Spleen (tissue), 11 donors: ENCODE results near the gene TET2. TPM values are rescaled to one million over a fixed set of nuclear protein-coding genes. Genes with fewer than 3 reads are reported as not detected.

Experiments used
- DNase-seq: peaks from one replicate; pipeline ENCODE4 v3.0.0-alpha.2; 2020
- H3K27ac ChIP-seq, 8 donors: fragments of 200-600 bp; sonication (generic) in 7 of 8; 1 replicate in 4 of 8; 2 replicates in 4 of 8; pipeline versions ENCODE4 v1.5.0 to v1.8.0; 2016 to 2021; ENCODE audit warnings: inconsistent platforms in 4 of 8, mild to moderate bottlenecking in 4 of 8, moderate library complexity in 1 of 8
- H3K27me3 ChIP-seq, 7 donors: fragments of 200-600 bp; sonication (generic) in 6 of 7; replicated peaks in 1 of 7; 1 replicate in 4 of 7; 2 replicates in 3 of 7; pipeline versions ENCODE4 v1.5.0 to v1.8.0; 2016 to 2021; ENCODE audit warnings: inconsistent platforms in 3 of 7, mild to moderate bottlenecking in 1 of 7
- H3K36me3 ChIP-seq, 6 donors: fragments of 200-600 bp; sonication (generic) in 5 of 6; 1 replicate in 4 of 6; 2 replicates in 2 of 6; pipeline versions ENCODE4 v1.5.0 to v1.8.0; 2016 to 2021; ENCODE audit warnings: inconsistent platforms in 2 of 6
- H3K4me1 ChIP-seq, 6 donors: fragments of 200-600 bp; sonication (generic) in 5 of 6; 1 replicate in 3 of 6; 2 replicates in 3 of 6; pipeline versions ENCODE4 v1.5.0 to v1.8.0; 2016 to 2021; ENCODE audit warnings: inconsistent platforms in 3 of 6
- H3K4me3 ChIP-seq, 8 donors: fragments of 200-600 bp; sonication (generic) in 7 of 8; 1 replicate in 4 of 8; 2 replicates in 4 of 8; pipeline versions ENCODE4 v1.5.0 to v1.8.0; 2016 to 2021; ENCODE audit warnings: inconsistent platforms in 4 of 8, mild to moderate bottlenecking in 4 of 8, moderate library complexity in 2 of 8
- H3K9me3 ChIP-seq, 8 donors: fragments of 200-600 bp; sonication (generic) in 7 of 8; 1 replicate in 4 of 8; 2 replicates in 4 of 8; pipeline versions ENCODE4 v1.5.0 to v1.8.0; 2016 to 2021; ENCODE audit warnings: inconsistent platforms in 4 of 8
- POLR2A ChIP-seq, 3 donors: fragments of 450-650 bp; IDR thresholded peaks; one replicate each; pipeline ENCODE4 v1.5.1; 2017; ENCODE audit warnings: antibody characterized with exemption in 3 of 3, mild to moderate bottlenecking in 1 of 3
- POLR2AphosphoS5 ChIP-seq, 3 donors: sonication (generic); formaldehyde crosslinking; IDR thresholded peaks; one replicate each; pipeline ENCODE4 v1.5.1; 2017; ENCODE audit warnings: antibody characterized with exemption in 3 of 3
- WGBS, 5 donors: extraction: QIAGEN DNeasy Blood & Tissue Kit in 3 of 5; methylation state at CpG; one replicate each; pipeline versions ENCODE4 v1.1.5 to v1.1.7; 2013 to 2018; 5-methylcytosine and 5-hydroxymethylcytosine counted together
- intact Hi-C: fragments of 100-400 bp; cut with DNase I; formaldehyde crosslinking; loops from one replicate; pipeline ENCODE4 v1.15.0; 2023; ENCODE audit warnings: low total_unique reads
- polyA plus RNA-seq, 3 donors: library from polyadenylated mRNA; stranded (reverse); fragments of 200-250 nt; gene quantifications; one replicate each; pipeline ENCODE4 v1.2.1, GENCODE V29; 2013
- total RNA-seq, 7 donors: library from RNA; depleted of rRNA in 3 of 7; stranded (reverse); fragments of >200 nt in 3 of 7; fragmentation: NEBNext Ultra II Directional in 4 of 7; extraction: Animal tissue kit (Norgen Biotek cat#: 25700) in 4 of 7; gene quantifications; one replicate each; pipeline versions ENCODE4 v1.1.0 to v1.2.1, GENCODE V29; 2016 to 2021
- TF ChIP-seq, protein P1 (sequence below), 11 experiments: fragments of 200-600 bp in 7 of 11; fragments of 450-650 bp in 4 of 11; sonication (generic) in 4 of 11; IDR thresholded peaks in 8 of 11; conservative IDR thresholded peaks in 3 of 11; 1 replicate in 7 of 11; 2 replicates in 4 of 11; pipeline versions ENCODE4 v1.4.0 to v1.8.0; 2016 to 2021; ENCODE audit warnings: antibody characterized with exemption in 11 of 11, inconsistent platforms in 4 of 11, mild to moderate bottlenecking in 1 of 11
- donor health status: healthy with polysubstance abuse.
- donor health status: DM: no; HTN: no; CAD: no; lungs with moderate emphysema.
- donor health status: DM: no; HTN: no; CAD: no.
- donor health status: Bipolar disorder and iron deficiency.
- donor health status: healthy.
- donor health status: DM: no; HTN: no; CAD: no.
- donor health status: DM: yes; HTN: yes; CAD: no.

The TET2 gene
- total and polyA plus RNA-seq, 10 donors, result 2.5 to 70.4 (median 45.0) TPM

DNA sequence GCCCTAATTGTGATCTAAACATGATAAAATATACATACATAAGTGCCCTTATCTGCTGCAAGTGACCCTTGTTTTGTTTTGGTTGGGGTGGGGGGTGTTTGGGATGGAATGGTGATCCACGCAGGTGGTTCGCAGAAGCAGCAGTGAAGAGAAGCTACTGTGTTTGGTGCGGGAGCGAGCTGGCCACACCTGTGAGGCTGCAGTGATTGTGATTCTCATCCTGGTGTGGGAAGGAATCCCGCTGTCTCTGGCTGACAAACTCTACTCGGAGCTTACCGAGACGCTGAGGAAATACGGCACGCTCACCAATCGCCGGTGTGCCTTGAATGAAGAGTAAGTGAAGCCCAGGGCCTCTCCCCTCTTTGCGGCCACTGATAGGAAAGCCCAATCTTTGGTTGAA is 96.8 kb downstream of the TET2 start:
- H3K9me3 ChIP-seq, result no peaks in the 10 kb centered on the region
- DNase-seq, result peak; percentile 54
- H3K4me1 ChIP-seq, result peaks cover 0 to 12% (median 0%) of the 10 kb centered on the region in 6 donors
- H3K36me3 ChIP-seq, result peaks cover 0 to 90% (median 15%) of the 10 kb centered on the region in 6 donors
- 94 to 98% (median 96%) methylated on average over 13 of the region's 13 CpGs for WGBS, 5 donors
- no peak overlapping the region for H3K4me3 ChIP-seq
- H3K27me3 ChIP-seq, result no peaks in the 10 kb centered on the region
- no peak for TF ChIP-seq POLR2A (IDR thresholded peaks at IDR 0.05)
- no peak overlapping the region for H3K27ac ChIP-seq
- intact Hi-C loops, result no loop called here

DNA sequence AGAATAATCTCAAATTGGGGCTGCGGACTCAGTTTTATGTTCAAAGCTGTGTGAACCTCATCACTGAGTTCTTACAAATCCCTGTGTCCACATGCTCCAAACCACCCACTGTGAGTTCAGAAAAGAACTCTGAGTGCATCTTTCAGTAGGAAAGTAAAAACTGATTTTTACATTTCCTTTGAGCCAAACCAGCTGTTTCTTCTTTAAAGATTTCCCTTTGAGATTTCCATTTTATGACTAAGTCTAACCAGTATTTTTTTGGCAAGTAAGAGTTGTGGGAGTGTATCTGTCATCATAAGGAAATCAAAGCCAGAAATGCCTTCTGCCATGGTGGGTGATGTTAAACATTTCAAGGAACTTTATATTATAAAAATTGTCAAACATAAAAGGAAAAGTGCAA is 100.0 kb downstream of the TET2 start:
- no peak for DNase-seq
- Histone ChIP-seq H3K27me3 (no peaks in the 10 kb centered on the region), H3K9me3 (no peaks in the 10 kb centered on the region), H3K27ac (peak overlapping the region in 1 of 8 donors; percentile 12), H3K36me3 (peaks cover 0 to 87% (median 12%) of the 10 kb centered on the region in 6 donors), H3K4me1 (peaks cover 0 to 15% (median 0%) of the 10 kb centered on the region in 6 donors), H3K4me3 (no peak overlapping the region)
- TF ChIP-seq POLR2AphosphoS5 (IDR thresholded peaks at IDR 0.05) (no peak), POLR2A (IDR thresholded peaks at IDR 0.05) (no peak)
- TF ChIP-seq, protein P1, sequence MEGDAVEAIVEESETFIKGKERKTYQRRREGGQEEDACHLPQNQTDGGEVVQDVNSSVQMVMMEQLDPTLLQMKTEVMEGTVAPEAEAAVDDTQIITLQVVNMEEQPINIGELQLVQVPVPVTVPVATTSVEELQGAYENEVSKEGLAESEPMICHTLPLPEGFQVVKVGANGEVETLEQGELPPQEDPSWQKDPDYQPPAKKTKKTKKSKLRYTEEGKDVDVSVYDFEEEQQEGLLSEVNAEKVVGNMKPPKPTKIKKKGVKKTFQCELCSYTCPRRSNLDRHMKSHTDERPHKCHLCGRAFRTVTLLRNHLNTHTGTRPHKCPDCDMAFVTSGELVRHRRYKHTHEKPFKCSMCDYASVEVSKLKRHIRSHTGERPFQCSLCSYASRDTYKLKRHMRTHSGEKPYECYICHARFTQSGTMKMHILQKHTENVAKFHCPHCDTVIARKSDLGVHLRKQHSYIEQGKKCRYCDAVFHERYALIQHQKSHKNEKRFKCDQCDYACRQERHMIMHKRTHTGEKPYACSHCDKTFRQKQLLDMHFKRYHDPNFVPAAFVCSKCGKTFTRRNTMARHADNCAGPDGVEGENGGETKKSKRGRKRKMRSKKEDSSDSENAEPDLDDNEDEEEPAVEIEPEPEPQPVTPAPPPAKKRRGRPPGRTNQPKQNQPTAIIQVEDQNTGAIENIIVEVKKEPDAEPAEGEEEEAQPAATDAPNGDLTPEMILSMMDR (IDR thresholded peaks at IDR 0.05 in 8 of 11, conservative IDR thresholded peaks at IDR 0.05 in 3 of 11), result no peak
- intact Hi-C loops, result no loop called here
- 75 to 93% (median 86%) methylated on average over 1 of the region's 1 CpG for WGBS, 5 donors

DNA sequence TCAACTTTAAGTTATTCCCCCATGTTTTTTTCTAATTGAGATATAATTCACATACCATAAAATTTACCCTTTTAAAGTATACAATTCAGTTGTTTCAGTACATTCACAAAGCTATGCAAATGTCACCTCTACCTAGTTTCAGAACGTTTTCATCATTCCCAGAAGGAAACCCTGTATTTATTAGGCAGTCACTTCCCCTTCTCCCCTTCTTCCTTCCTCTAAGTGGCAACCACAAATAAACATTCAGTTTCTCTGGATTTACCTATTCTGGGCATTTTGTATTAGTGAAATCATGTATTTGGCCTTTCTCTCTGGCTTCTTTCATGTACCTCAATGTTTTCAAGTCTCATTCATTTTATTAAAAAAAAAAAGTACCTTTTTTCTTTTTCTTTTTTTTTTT is 101.9 kb downstream of the TET2 start:
- WGBS, 5 donors, result 15 to 23% (median 19%) methylated on average over 1 of the region's 1 CpG
- H3K4me1 ChIP-seq, result peaks cover 0 to 11% (median 0%) of the 10 kb centered on the region in 6 donors
- no peak for DNase-seq
- TF ChIP-seq, protein P1 (IDR thresholded peaks at IDR 0.05 in 8 of 11, conservative IDR thresholded peaks at IDR 0.05 in 3 of 11), result no peak
- no peak for TF ChIP-seq POLR2AphosphoS5 (IDR thresholded peaks at IDR 0.05)
- TF ChIP-seq POLR2A (IDR thresholded peaks at IDR 0.05), result no peak
- no peaks in the 10 kb centered on the region for H3K27me3 ChIP-seq
- H3K27ac ChIP-seq, result no peak overlapping the region
- H3K4me3 ChIP-seq, result no peak overlapping the region
- H3K9me3 ChIP-seq, result peaks cover 2 to 11% (median 9%) of the 10 kb centered on the region in 8 donors
- H3K36me3 ChIP-seq, result peaks cover 0 to 85% (median 12%) of the 10 kb centered on the region in 6 donors
- intact Hi-C loops, result no loop called here

DNA sequence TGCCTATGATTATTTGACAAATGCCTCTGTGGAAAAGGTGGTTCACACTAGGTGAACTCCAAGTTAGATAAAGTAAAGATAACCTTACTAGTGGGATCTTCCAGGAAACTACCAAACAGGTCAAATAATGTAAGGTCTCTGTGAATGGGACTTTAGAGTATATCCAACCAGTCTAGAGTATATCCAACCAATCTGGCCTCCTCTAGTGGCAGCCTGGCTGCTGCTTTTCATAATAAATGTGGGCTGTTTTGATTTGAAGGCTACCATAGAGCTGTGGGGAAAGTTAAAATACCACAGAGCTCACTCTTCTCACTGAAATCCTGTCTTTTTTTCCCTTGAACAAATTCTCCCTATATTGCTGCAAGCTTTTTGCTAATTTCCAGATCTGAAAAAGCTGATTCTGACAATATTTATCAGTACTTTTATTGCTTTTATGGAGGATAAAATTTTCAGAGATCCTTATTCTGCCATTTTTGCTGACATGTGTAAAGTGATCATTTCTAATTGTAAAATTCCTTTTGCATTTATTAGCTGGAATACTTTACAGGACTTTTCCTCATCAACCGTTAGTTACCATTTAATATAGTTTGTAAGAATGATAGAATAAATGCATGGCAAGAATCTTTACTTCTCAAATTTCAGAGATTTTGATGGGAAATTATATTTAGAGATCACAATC is 111.3 kb downstream of the TET2 start:
- TF ChIP-seq POLR2AphosphoS5 (IDR thresholded peaks at IDR 0.05), result no peak
- no peak for TF ChIP-seq POLR2A (IDR thresholded peaks at IDR 0.05)
- TF ChIP-seq, protein P1 (IDR thresholded peaks at IDR 0.05 in 8 of 11, conservative IDR thresholded peaks at IDR 0.05 in 3 of 11), result no peak
- intact Hi-C loops, result no loop called here
- no peaks in the 10 kb centered on the region for H3K27me3 ChIP-seq
- peaks cover 0 to 73% (median 24%) of the 10 kb centered on the region in 6 donors for H3K36me3 ChIP-seq
- H3K4me3 ChIP-seq, result no peak overlapping the region
- H3K27ac ChIP-seq, result no peak overlapping the region
- no peak for DNase-seq
- H3K9me3 ChIP-seq, result peaks cover 2 to 35% (median 27%) of the 10 kb centered on the region in 8 donors
- 89 to 100% (median 97%) methylated on average over 1 of the region's 1 CpG for WGBS, 5 donors
- H3K4me1 ChIP-seq, result no peaks in the 10 kb centered on the region
